ENCODE measurements around the gene ATP1B1.

DNA sequence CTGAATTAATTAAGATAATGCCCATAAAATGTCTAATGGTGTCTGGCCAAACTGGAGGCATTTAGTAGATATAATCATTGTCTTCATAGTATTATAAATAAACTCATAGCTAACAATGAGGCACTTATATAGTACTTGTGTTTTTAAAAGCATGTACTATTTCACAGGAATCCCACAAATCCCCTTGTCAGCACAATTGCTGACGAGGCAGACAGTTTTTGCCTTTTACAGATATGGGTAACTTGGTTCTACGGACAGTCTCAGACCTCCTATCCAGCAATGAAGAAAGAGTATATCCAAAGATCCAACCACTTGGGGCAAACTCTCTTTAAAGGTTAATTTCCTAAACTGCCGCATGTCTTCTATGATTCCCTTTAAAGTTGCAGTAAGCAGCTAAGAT lies 73.7 kb downstream of the ATP1B1 start:
- TF ChIP-seq POLR2A (IDR thresholded peaks at IDR 0.05; ENCODE audit: low read length) (no peak), GATA1 (IDR thresholded peaks at IDR 0.05; ENCODE audit: low read depth, low read length) (no peak)

Data from erythroblast (primary cell).